ENCODE results near the gene MTHFD1.

- TF ChIP-seq POLR2A (IDR thresholded peaks at IDR 0.05) (no peak), POLR2AphosphoS5 (IDR thresholded peaks at IDR 0.05) (no peak)
Observed at GRCh38 chr14:64508215-64508776, 120.1 kb downstream of the MTHFD1 start.
